GM21717 (cell line): ENCODE results near the gene ZNF516.
A peak's percentile ranks its signal among the peaks of the same experiment; 100 is the strongest.

Experiments
- ATAC-seq: cut with Tn5 transposase; IDR thresholded peaks from one replicate; pipeline ENCODE4 v1.9.1; 2021; ENCODE audit warnings: mild to moderate bottlenecking, moderate library complexity; ENCODE audit not compliant: unreplicated experiment

ZNF516 gene

DNA sequence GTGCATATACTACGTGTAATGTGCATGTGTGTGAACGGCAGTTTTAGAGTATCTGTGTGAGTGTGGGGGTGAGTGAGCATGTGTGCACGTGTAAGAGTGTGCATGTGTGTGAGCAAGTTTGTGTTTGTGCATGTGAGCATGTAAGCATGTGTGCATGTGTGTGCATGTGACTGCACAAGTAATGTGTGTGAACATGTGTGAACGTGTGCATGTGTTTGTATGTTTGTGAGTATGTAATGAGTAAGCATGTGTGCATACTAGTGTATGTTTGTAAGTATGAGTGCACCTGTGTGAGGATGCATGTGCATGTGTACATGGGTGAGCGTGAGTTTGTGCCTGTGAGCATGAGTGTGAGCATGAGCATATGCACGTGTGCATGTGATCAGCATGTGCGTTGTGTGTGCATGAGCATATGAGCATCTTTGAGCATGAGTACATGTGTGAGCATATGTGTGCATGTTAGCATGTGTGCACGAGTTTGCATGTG, 90.7 kb downstream of the ZNF516 start:
- no peak for ATAC-seq

DNA sequence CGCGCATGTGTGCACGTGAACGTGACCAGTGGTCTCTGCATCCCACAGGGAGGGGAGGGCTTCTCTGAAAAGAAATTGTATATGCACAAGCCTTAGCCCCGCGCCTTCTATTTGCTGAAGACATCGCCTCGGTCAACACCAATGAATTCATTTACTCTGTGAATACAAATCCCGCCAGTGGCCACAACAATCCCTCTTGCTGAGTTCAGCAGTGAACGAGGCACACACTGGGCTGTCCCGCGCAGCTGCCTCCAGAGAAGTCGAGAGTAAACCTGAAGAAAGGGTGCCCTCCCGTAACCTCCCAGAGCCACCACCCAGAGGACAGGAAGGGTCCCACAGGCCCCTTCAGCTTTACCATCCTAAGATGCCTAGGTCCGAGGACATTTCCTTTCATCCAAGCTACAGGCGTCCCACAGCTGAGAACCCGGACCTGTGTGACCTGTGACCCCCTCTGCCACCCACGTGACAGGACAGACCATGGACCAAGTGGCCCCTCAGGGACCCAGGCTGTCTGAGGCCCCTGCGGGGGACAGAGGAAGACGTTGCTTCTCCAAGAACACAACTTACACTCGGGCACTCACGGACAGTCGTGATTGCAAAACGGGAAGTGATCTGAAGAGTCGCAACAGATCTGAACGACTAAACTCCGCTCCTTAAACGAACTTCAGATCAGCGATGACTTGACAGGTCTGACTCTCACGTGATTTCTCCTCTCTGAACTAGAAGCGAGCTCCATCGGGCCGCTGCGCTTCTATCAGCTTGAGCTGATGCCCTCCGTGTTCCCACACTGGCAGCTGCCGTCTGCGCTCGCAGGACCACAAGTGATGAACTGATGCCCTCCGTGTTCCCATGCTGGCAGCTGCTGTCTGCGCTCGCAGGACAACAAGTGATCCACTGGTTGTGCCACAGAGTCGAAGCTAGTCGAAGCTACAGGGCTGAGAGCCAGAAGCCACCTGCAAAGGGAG, 92.7 kb downstream of the ZNF516 start:
- no peak for ATAC-seq

GRCh38 chr18:76401498-76401897, 93.5 kb downstream of the ZNF516 start:
- ATAC-seq, result no peak

- no peak for ATAC-seq
Measured at GRCh38 chr18:76399613-76400391, 95.2 kb downstream of the ZNF516 start.

DNA sequence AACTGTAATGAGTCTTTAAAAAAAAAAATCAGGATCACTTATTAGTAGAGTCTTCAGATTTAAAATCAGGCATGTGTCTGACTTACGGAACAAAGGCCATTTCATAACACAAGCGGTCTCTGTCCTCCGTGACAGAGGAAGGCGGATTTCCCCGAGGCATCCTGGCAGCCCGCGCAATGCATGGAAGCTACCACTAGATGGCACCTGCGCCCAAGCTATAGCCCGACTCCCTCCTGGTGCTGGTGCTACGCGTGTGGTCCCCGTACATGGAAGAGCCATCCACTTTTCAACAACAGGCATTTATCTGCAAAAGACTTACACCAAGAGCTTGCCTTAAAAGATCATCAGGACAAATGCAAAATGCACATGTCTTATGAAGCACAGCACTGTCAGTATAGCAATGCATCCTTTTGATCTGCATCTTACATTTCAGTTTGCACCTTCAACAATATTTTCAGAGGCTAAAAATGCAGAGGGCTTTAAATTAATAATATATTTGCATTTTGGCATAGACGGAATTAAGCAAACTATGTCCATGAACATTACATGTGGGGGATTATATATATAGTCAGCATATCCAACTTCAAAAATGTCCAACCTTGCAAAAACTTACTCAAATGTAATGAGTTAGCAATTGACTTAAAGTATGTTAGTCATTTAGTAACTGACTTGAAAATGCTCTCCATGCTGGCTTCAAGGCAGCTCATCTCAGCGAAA, 96.0 kb downstream of the ZNF516 start:
- peak; percentile 88 for ATAC-seq

GRCh38 chr18:76398295-76398694, 96.7 kb downstream of the ZNF516 start:
- ATAC-seq, result no peak

DNA sequence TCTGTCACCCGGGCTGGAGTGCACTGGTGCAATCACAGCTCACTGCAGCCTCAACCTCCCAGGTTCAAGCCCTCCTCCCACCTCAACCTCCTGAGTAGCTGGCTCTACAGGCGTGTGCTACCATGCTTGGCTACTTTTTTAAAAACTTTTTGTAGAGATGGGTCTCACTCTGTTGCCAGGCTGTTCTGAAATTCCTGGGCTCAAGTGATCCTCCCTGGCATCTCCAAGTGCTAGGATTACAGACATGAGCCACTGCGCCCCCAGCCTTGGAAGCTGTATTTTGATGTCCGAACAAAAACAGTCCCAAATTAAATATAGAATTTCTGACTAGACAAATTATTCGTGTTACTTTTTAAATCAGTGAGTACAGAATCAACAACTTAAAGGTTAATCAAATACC, 97.4 kb downstream of the ZNF516 start:
- ATAC-seq, result no peak

- no peak for ATAC-seq
Measured at GRCh38 chr18:76396792-76397191, 98.2 kb downstream of the ZNF516 start.

DNA sequence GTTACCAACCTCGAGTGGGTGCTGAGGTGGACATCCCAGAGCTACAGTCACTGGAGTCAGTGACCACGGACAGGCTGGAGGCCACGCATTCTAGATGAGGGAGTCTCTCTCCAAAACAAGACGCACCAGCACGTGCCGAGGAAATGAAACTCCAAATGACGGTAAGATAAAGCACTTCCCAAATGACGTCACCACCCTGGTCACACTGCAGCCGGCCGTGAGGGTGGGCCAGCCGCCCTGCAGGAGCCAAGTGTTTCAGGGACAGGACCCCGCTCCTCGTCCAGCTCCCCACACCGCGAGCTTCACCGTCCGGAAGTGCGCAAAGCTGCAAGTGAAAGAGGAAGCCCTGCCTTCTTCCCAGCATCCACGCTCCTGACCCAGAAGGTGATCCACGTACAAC, 99.4 kb downstream of the ZNF516 start:
- ATAC-seq, result no peak

- ATAC-seq, result no peak
Measured at GRCh38 chr18:76394780-76395476, 100.1 kb downstream of the ZNF516 start.

DNA sequence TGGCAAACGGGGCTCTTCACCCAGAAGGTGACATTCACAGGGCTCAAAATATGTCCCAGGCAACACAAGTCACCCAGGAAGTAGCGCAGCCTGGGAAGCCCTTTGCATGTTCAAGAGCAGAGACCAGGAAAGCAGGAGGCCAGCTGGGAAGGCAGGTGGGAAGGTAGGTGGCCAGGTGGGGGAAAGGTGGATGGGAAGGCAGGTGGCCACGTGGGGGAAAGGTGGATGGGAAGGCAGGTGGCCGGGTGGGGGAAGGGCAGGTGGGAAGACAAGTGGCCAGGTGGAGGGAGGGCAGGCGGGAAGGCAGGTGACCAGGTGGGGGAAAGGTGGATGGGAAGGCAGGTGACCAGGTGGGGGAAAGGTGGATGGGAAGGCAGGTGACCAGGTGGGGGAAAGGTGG, 102.7 kb downstream of the ZNF516 start:
- no peak for ATAC-seq

GRCh38 chr18:76391746-76392145, 103.3 kb downstream of the ZNF516 start:
- no peak for ATAC-seq

DNA sequence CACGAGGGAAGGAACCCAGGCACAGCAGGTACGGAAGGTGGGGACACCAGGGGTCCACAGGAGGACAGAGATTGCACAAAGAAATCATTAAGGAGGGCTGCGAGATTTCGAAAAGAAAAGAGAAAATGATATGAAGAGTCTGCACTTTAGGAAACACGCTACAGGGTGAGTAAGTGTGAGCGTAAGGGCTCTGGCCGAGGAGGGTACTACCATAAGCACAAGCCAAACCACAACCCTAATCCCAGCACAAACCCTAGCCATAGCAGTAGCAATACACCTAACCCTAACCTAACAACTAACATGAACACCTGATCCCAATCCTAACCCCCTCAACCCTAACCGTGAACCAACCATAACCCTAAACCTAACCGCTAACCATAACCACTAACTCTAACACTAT, 104.0 kb downstream of the ZNF516 start:
- no peak for ATAC-seq

GRCh38 chr18:76390452-76391035, 104.5 kb downstream of the ZNF516 start:
- no peak for ATAC-seq

- ATAC-seq, result no peak
Measured at GRCh38 chr18:76389716-76390115, 105.3 kb downstream of the ZNF516 start.

GRCh38 chr18:76388891-76389423, 106.1 kb downstream of the ZNF516 start:
- ATAC-seq, result no peak

DNA sequence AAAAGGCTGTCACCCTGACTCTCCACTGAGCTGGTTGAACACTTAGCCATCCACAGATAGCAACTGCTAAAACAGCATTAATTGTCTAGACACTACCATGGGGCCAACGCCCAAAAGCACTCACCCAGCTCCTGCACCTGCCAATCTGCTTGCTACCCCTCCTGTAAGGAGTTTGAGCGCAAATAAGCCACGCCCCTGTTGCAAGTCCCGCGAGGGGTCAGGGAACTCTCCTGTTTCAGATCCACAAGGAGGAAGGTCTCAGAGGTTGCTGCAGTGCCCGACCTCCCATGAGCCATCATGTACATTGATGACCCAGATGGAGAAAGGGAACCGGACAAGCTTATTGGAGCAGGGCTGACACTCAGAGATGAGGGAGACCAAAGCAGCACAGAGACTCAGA, 106.8 kb downstream of the ZNF516 start:
- no peak for ATAC-seq

- no peak for ATAC-seq
Measured at GRCh38 chr18:76387608-76388007, 107.4 kb downstream of the ZNF516 start.

DNA sequence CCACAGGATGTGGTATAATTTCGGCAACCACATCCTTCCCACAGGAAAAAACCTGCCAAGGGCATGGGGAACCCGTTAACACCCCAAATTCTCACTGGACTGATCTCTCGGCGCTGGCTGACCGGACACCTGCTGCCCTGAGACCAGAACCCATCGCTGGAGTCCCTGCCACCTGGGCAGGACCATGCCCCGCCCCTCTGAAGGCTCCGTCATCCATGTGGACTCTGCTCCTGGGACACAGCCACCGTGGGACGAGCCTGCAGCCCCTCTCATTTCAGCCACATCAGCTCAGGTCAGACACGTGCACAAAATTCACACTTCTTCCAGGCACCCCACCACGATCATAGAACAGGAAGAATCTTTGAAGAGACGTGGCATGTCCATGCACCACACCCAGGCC, 108.2 kb downstream of the ZNF516 start:
- ATAC-seq, result no peak

GRCh38 chr18:76386071-76386470, 109.0 kb downstream of the ZNF516 start:
- no peak for ATAC-seq
